ENCODE data around the gene ACSS3.
"Not testable (repeated sequence)": the region's sequence is repeated elsewhere in the genome, so short reads cannot be mapped to it uniquely, and the experiment has no call there.

ACSS3 gene

GRCh38 chr12:81089412-81089811, 11.5 kb downstream of the ACSS3 start:
- DNase-seq (ENCODE audit: low read depth): no peak
- no peak overlapping the region for H3K4me3 ChIP-seq (ENCODE audit: control insufficient read depth, low read depth, low read length)
- no peak for TF ChIP-seq CTCF (conservative IDR thresholded peaks at IDR 0.05; ENCODE audit: control insufficient read depth, insufficient read depth, low read depth, low read length)

GRCh38 chr12:81092053-81092452, 14.2 kb downstream of the ACSS3 start:
- no peak for DNase-seq (ENCODE audit: low read depth)
- no peak for TF ChIP-seq CTCF (conservative IDR thresholded peaks at IDR 0.05; ENCODE audit: control insufficient read depth, insufficient read depth, low read depth, low read length)

GRCh38 chr12:81094718-81095360, 17.0 kb downstream of the ACSS3 start:
- H3K4me3 ChIP-seq (ENCODE audit: control insufficient read depth, low read depth, low read length): no peak overlapping the region
- TF ChIP-seq CTCF (conservative IDR thresholded peaks at IDR 0.05; ENCODE audit: control insufficient read depth, insufficient read depth, low read depth, low read length): no peak
- no peak for DNase-seq (ENCODE audit: low read depth)

More at GRCh38 chr12:81092053-81092452, 14.2 kb downstream of the ACSS3 start:
- no peak overlapping the region for H3K4me3 ChIP-seq (ENCODE audit: control insufficient read depth, low read depth, low read length)

GRCh38 chr12:81095501-81096232, 17.8 kb downstream of the ACSS3 start:
- no peak overlapping the region for H3K4me3 ChIP-seq (ENCODE audit: control insufficient read depth, low read depth, low read length)
- DNase-seq (ENCODE audit: low read depth): peak; percentile 43
- no peak for TF ChIP-seq CTCF (conservative IDR thresholded peaks at IDR 0.05; ENCODE audit: control insufficient read depth, insufficient read depth, low read depth, low read length)

- no peak overlapping the region for H3K4me3 ChIP-seq (ENCODE audit: control insufficient read depth, low read depth, low read length)
- TF ChIP-seq CTCF (conservative IDR thresholded peaks at IDR 0.05; ENCODE audit: control insufficient read depth, insufficient read depth, low read depth, low read length): no peak
- DNase-seq (ENCODE audit: low read depth): no peak
These were observed 27.8 kb downstream of the ACSS3 start for GRCh38 chr12:81105687-81106086.

- DNase-seq (ENCODE audit: low read depth): no peak
- H3K4me3 ChIP-seq (ENCODE audit: control insufficient read depth, low read depth, low read length): no peak overlapping the region
- no peak for TF ChIP-seq CTCF (conservative IDR thresholded peaks at IDR 0.05; ENCODE audit: control insufficient read depth, insufficient read depth, low read depth, low read length)
These were observed 36.3 kb downstream of the ACSS3 start for GRCh38 chr12:81114226-81114625.

GRCh38 chr12:81119069-81119468, 41.2 kb downstream of the ACSS3 start:
- not testable (repeated sequence) for DNase-seq (ENCODE audit: low read depth); H3K4me3 ChIP-seq (ENCODE audit: control insufficient read depth, low read depth, low read length)

Measured in fibroblast of mammary gland (primary cell).